ENCODE data around the gene MTMR3. TPM values are rescaled to one million over a fixed set of nuclear protein-coding genes. Genes with fewer than 3 reads are reported as not detected.

The MTMR3 gene
- total and polyA plus RNA-seq, 11 donors = 9.6 to 44.8 (median 34.6) TPM

- no peak for ATAC-seq
- Histone ChIP-seq H3K4me3 (no peak overlapping the region), H3K27me3 (no peaks in the 10 kb centered on the region), H3K36me3 (peaks cover 0 to 33% (median 21%) of the 10 kb centered on the region in 9 donors), H3K27ac (no peak overlapping the region), H3K9me3 (no peaks in the 10 kb centered on the region), H3K4me1 (peaks cover 0 to 18% (median 12%) of the 10 kb centered on the region in 12 donors)
- intact Hi-C loops (cut with DNase I) = loop anchor here in 1 of 10 donors (2.0 kb wide), 1 partner anchor 53 kb away; no protein-coding TSS in a partner anchor
- no peak for TF ChIP-seq POLR2A (IDR thresholded peaks at IDR 0.05)
- no peak for TF ChIP-seq CTCF (IDR thresholded peaks at IDR 0.05)
- 70 to 94% (median 87%) methylated on average over 2 of the region's 2 CpGs for WGBS, 4 donors
- no peak for DNase-seq
Measured at GRCh38 chr22:30031764-30032455, 148.9 kb downstream of the MTMR3 start.

- TF ChIP-seq CTCF (IDR thresholded peaks at IDR 0.05) (no peak), POLR2A (IDR thresholded peaks at IDR 0.05) (no peak)
- Histone ChIP-seq H3K4me3 (no peak overlapping the region), H3K27me3 (no peaks in the 10 kb centered on the region), H3K4me1 (peaks cover 0 to 12% (median 3%) of the 10 kb centered on the region in 12 donors), H3K36me3 (peaks cover 0 to 21% (median 9%) of the 10 kb centered on the region in 9 donors), H3K27ac (no peak overlapping the region), H3K9me3 (no peaks in the 10 kb centered on the region)
- ATAC-seq (no peak), DNase-seq (no peak)
- WGBS, 4 donors = 77 to 85% (median 84%) methylated on average over 3 to 4 of the region's 4 CpGs
- intact Hi-C loops (cut with DNase I) = no loop called here
Measured at GRCh38 chr22:30033137-30033536, 150.2 kb downstream of the MTMR3 start.

GRCh38 chr22:30033901-30034300 lies 150.9 kb downstream of the MTMR3 start:
- H3K27ac ChIP-seq = no peak overlapping the region
- H3K4me3 ChIP-seq = no peak overlapping the region
- no peaks in the 10 kb centered on the region for H3K27me3 ChIP-seq
- H3K4me1 ChIP-seq = peaks cover 0 to 12% (median 1%) of the 10 kb centered on the region in 12 donors
- DNase-seq (no peak), ATAC-seq (peak in 1 of 4 donors; percentile 7)
- H3K36me3 ChIP-seq = peaks cover 0 to 13% (median 3%) of the 10 kb centered on the region in 9 donors
- intact Hi-C loops (cut with DNase I) = no loop called here
- TF ChIP-seq CTCF (IDR thresholded peaks at IDR 0.05) (no peak), POLR2A (IDR thresholded peaks at IDR 0.05) (no peak)
- no peaks in the 10 kb centered on the region for H3K9me3 ChIP-seq
- WGBS, 4 donors = 69 to 73% (median 71%) methylated on average over 5 of the region's 5 CpGs

GRCh38 chr22:30036656-30037055 lies 153.7 kb downstream of the MTMR3 start:
- Histone ChIP-seq H3K4me1 (peaks cover 0 to 12% (median 2%) of the 10 kb centered on the region in 12 donors), H3K27me3 (no peaks in the 10 kb centered on the region), H3K27ac (no peak overlapping the region), H3K9me3 (no peaks in the 10 kb centered on the region), H3K36me3 (peaks cover 0 to 2% (median 0%) of the 10 kb centered on the region in 9 donors), H3K4me3 (no peak overlapping the region)
- WGBS, 4 donors = 81 to 100% (median 90%) methylated on average over 2 of the region's 2 CpGs
- TF ChIP-seq POLR2A (IDR thresholded peaks at IDR 0.05) (no peak), CTCF (IDR thresholded peaks at IDR 0.05) (no peak)
- DNase-seq = no peak
- intact Hi-C loops (cut with DNase I) = no loop called here
- no peak for ATAC-seq
